Esophagus muscularis mucosa (tissue), 3 donors: ENCODE data around the gene TNFSF11.

Experiments
- POLR2A ChIP-seq: fragments of 450-650 bp; IDR thresholded peaks from one replicate; pipeline ENCODE4 v1.6.1; 2017; ENCODE audit warnings: antibody characterized with exemption, moderate library complexity, mild to moderate bottlenecking, low read depth
- POLR2AphosphoS5 ChIP-seq, 2 donors: sonication (generic); formaldehyde crosslinking; IDR thresholded peaks; one replicate each; pipeline ENCODE4 v1.6.1; 2017; ENCODE audit warnings: antibody characterized with exemption in 2 of 2
- TF ChIP-seq, protein P1 (sequence below), 3 experiments: fragments of 200-600 bp in 2 of 3; fragments of 450-650 bp in 1 of 3; sonication (generic) in 2 of 3; IDR thresholded peaks; one replicate each; pipeline ENCODE4 v1.5.1; 2017 to 2019; ENCODE audit warnings: antibody characterized with exemption in 3 of 3, mild to moderate bottlenecking in 2 of 3, moderate library complexity in 1 of 3

DNA sequence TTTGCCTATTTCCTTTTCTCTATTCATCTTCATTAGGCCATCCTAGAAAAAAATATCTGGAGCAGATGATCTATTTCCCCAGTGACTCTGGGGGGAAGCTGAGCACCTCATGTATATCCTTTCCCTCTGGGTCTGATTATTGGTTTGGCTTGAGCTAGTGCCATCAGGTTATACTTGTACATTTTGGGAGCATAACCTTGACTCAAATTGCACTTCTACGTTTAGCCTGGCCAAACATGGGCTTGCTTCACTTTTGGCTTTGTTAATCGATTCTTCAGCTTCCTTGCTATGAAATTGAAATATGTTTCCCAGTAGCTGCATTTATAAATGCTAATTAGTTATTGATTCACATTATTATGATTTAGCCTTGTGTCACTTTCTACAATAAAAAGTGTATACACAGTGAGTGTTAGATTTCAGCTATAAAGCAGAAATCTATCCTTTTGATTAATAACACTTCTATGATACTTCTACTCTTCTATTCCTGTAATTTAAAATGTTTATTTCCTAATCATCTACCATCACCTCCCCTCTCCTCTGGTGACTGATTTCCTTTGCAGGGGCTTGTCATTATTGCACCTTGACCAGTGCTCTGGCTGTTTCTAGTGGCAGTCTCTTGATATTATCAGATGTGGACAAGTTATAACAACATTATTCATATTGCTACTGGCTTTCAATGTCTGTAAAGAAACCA lies 37.3 kb downstream of the TNFSF11 start:
- TF ChIP-seq POLR2A (no peak), POLR2AphosphoS5 (IDR thresholded peaks at IDR 0.05) (no peak)
- TF ChIP-seq, protein P1, sequence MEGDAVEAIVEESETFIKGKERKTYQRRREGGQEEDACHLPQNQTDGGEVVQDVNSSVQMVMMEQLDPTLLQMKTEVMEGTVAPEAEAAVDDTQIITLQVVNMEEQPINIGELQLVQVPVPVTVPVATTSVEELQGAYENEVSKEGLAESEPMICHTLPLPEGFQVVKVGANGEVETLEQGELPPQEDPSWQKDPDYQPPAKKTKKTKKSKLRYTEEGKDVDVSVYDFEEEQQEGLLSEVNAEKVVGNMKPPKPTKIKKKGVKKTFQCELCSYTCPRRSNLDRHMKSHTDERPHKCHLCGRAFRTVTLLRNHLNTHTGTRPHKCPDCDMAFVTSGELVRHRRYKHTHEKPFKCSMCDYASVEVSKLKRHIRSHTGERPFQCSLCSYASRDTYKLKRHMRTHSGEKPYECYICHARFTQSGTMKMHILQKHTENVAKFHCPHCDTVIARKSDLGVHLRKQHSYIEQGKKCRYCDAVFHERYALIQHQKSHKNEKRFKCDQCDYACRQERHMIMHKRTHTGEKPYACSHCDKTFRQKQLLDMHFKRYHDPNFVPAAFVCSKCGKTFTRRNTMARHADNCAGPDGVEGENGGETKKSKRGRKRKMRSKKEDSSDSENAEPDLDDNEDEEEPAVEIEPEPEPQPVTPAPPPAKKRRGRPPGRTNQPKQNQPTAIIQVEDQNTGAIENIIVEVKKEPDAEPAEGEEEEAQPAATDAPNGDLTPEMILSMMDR (IDR thresholded peaks at IDR 0.05), result no peak
